Astrocyte of the hippocampus (primary cell): Measurements from ENCODE around the gene DNAJB6.

ENCODE experiments used
- DNase-seq: peaks from one replicate; pipeline ENCODE4 v3.0.0; 2011; ENCODE audit warnings: low read depth, low spot score

The DNAJB6 gene

GRCh38 chr7:157427811-157428553, 91.2 kb downstream of the DNAJB6 start:
- no peak for DNase-seq

- no peak for DNase-seq
Measured at GRCh38 chr7:157428554-157428945, 91.7 kb downstream of the DNAJB6 start.

GRCh38 chr7:157429001-157429679, 92.3 kb downstream of the DNAJB6 start:
- no peak for DNase-seq

- DNase-seq = no peak
Measured at GRCh38 chr7:157429680-157430224, 92.9 kb downstream of the DNAJB6 start.

GRCh38 chr7:157430721-157431120, 93.9 kb downstream of the DNAJB6 start:
- DNase-seq = no peak

- DNase-seq = no peak
Measured at GRCh38 chr7:157431173-157431950, 94.6 kb downstream of the DNAJB6 start.

GRCh38 chr7:157431951-157432540, 95.2 kb downstream of the DNAJB6 start:
- no peak for DNase-seq

GRCh38 chr7:157432541-157432956, 95.7 kb downstream of the DNAJB6 start:
- DNase-seq = peak; percentile 54

GRCh38 chr7:157432957-157433576, 96.3 kb downstream of the DNAJB6 start:
- peak; percentile 58 for DNase-seq

- DNase-seq = no peak
Measured at GRCh38 chr7:157433628-157434027, 96.8 kb downstream of the DNAJB6 start.

- no peak for DNase-seq
Measured at GRCh38 chr7:157434231-157434630, 97.4 kb downstream of the DNAJB6 start.

GRCh38 chr7:157434701-157435100, 97.9 kb downstream of the DNAJB6 start:
- no peak for DNase-seq

GRCh38 chr7:157436076-157436475, 99.3 kb downstream of the DNAJB6 start:
- no peak for DNase-seq

- DNase-seq = peak; percentile 22
Measured at GRCh38 chr7:157436763-157437480, 100.1 kb downstream of the DNAJB6 start.

GRCh38 chr7:157437519-157438061, 100.8 kb downstream of the DNAJB6 start:
- DNase-seq = no peak

GRCh38 chr7:157438121-157439025, 101.6 kb downstream of the DNAJB6 start:
- peak; percentile 17 for DNase-seq

- DNase-seq = no peak
Measured at GRCh38 chr7:157439149-157439548, 102.3 kb downstream of the DNAJB6 start.

- no peak for DNase-seq
Measured at GRCh38 chr7:157439761-157440160, 103.0 kb downstream of the DNAJB6 start.

- no peak for DNase-seq
Measured at GRCh38 chr7:157440346-157441022, 103.7 kb downstream of the DNAJB6 start.
